Activated CD4-positive, alpha-beta T cell treated with anti-CD3 and anti-CD28 coated beads, Interleukin-2, amount 50 U/mL, for 1 hour (primary cell): ENCODE data around the gene TRMT61A.
A peak's percentile ranks its signal among the peaks of the same experiment; 100 is the strongest.

Source experiments
- DNase-seq: peaks from one replicate; pipeline ENCODE4 v3.0.0-alpha.2; 2020

Gene TRMT61A

DNA sequence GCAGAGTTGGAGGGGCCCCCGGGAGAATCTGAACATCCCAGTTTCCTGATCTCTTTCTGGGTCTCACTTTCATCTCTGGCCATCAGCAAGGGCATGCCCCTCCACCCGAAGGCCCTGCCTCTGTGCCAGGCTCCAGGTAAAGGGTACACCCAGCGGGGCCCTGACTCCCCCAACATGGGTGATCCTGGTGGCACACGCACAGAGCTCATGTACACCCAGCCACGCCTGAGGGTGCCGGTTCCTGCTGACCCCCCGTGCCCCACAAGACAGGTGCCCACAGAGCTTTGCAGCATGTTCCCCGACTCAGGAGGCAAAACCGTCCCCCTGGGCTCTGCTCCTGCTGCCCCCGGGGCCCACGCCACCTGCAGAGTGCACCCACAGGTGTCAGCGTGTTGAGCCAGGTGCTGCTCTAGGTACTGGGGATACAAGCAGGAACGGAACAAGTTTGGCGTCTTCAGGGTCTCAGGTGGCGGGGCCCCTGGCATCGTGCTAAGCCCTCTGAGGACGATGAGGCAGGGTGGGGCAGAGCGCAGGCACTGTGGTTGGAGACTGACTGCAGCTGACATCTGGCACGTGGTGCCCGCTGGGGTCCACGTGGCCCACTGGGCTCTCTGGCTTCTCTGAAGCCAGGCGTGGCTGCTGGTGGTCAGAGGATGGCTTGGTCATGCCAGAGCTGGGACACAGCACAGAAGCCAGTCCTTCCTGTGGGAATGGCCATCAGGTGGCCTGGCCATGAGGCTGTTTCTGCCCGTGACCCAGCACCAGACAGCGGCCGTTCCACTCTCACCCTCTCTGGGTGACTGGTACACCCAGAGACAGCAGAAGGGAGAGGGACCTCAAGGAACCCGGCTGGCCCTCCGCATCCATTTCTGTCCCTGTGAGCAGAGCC is 19.7 kb downstream of the TRMT61A start:
- no peak for DNase-seq

DNA sequence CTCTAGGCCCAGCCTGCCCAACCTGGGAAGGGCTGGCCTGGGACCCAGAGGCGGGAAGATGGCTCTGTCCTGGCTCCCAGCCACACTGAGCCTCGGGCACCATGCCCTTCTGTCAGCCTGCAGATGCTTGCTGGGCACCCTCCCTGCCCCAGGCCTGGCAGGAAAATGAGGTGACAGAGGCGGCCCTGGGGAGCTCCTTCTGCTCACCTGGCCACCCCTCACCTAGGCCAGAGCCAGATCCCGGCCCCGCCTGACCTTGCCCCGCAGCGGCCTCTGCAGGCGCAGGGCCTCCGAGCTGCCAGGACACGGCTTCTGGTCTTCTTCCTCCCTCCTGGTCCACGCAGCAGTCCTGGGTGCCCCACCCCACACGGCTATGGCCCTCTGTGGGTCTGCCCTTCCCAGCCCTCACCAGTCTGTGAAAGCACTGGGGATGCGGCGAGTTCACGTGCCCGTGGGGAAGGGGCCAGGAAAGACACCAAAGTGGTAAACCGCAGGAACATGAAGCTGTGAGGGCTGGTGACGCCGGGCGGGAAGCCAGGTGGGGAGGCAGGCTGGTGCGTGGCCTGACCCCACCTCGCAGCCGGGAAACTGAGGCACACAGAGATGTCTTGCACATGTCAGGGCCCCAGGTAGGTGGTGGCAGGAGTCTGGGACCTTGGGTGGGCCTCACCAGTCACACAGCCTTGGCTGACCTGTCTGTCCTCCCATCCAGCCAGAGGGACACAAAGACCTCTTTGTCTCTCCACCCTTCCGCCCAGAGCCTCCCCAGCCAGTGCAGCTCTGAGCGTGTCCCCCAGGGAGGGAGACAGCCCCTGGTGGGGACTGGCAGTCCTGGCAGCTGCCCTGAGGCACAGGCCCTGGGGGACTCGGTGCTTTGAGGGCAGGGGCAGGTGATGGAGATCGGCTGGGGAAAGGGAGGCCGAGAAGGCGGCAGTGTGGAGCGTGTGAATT is 20.6 kb downstream of the TRMT61A start:
- no peak for DNase-seq

DNA sequence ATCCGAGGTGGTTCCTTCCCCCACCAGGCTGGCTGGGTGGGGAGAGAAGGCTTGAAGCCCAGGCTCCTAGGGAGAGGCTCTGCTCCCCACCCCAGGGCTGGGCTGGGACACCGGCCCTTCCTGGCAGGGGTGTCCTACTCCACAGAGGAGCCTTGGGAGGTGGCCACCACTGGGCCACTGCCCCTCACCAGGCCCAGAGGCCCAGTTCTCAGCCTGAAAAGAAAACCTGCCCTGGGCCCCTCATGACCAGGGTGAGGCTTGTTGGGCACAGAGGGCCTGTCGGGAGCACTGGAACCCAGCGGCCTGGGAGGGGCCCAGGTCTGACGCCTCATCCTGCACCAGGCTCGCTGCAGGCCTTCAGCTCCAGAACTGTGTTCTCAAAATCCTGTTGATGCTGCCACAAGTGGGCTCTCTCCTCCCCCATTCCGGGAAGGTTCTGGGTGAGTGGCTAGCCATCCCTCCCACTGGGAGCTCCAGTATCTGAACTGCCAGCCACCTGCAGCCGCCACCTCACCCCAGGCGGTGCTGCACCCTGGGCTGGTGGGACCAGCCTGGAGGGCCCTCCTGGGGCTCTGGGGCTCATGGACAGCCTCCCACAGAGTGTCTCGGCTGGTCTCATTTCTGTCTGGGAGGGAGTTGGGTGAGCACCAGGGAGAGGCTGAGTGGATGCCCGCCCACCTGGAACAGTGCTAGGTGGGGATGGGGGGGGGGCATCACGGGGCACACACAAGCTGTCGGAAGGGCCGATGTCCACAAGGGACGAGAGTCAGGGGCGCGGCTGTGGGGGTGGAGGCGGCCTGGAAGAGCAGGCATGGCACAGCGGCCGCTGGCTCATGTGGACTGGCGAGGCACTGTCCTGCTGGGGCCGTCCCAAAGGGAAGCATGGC is 21.7 kb downstream of the TRMT61A start:
- no peak for DNase-seq

DNA sequence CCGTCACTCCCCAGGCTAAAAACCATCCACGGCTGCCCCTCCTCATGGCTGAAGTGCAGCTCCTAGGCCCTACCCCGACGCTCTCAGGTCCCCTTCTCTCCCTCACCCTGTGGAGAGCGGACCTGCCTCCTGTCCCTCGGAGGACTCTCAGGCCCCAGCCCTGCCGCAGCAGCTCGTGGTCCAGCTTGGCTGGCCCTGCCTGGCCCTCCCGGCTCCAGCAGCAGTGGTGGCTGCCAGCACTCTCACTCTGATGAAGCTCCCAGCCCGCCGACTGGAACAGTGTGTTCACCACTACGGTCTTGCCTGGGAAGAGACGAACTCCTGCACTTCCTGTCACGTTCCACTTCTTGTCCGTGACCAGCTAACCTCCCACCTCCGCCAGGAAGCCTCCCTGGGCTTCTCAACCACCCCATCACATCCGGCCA is 22.4 kb downstream of the TRMT61A start:
- DNase-seq = no peak

DNA sequence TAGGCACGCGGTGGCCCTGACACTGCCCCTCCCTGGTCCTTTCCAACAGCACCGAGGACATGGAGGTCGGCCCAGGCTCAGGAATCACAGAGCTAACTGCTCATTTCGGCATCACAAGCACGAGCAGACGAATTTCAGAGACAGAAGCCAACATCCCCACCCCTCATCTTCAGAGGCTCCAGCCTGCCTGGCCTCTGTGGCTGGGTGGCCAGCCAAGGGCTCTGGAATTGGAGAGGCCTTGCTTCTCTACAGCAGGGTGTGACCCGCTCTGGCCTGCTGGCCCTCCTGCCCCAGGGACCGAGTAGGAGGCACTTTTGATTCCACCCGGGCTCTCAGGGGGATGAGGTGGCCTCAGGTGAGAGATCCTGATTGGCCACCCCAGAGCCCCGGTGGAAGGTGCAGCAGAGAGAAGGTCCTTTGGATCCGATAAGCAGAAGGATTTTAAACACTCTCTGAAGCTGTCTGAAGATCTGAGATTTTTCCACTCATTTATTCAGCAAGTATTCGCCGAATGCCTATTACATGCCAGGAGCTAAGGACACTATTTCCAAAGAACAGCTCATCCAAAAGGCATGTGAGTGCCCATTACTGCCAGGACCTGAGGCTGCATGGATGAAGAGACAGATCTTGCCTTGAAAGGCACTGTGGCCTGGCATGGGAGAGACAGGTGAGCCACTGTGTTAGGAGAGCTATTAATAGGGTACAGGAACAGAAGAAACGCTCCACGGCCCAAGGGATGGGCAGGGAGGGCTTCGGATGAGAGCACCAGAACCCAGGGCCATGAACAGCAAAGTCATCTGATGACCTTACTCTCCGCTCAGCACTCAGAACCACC is 23.2 kb downstream of the TRMT61A start:
- no peak for DNase-seq

DNA sequence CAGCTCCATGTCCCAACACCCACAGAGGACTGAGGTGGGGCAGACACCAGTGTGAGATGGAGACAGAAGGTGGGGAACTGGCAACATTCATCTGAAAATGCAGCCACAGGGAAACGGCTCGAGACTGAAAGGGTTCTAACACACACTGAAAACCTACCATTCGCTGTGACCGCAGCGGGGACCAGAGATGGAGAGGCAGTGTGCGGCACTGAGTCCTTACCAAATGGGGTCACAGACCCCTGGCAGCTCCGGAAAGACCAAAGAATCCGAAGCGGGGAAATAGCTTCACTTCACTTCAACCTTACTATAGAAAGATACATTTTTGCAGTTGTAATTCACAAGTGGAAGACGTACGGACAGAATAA is 23.8 kb downstream of the TRMT61A start:
- DNase-seq = no peak

DNA sequence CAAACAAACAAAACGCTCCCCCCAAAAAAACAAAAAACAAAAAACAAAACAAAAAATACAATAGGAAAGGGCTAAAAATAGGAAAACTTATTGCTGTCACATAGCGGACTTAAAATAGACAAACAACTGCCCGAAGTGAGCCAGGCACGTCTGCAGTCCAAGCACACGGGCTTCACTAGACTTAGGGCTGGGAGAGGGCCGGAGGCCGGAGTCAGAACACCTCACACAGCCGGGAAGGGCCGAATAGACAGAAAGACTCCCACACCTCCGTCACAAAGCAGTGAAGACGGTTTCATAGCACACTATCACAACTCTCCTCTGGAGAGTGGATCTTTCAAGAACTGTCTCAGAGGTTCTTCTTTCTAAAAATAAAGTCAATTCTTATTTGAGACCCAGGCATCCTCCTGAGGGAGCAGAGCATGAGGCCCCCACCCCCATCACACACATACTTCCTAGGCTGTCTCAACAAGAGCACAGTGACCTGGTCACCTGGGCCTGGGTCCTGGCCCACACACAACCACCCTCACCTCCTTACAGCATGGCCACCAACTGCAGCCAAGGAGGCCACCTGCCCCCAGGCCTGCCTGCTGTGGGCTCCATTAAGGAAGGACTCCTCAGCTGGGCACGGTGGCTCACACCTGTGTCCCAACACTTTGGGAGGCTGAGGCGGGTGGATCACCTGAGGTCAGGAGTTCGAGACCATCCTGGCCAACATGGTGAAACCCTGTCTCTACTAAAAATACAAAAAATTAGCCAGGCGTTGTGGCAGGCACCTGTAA is 26.8 kb downstream of the TRMT61A start:
- DNase-seq = no peak

DNA sequence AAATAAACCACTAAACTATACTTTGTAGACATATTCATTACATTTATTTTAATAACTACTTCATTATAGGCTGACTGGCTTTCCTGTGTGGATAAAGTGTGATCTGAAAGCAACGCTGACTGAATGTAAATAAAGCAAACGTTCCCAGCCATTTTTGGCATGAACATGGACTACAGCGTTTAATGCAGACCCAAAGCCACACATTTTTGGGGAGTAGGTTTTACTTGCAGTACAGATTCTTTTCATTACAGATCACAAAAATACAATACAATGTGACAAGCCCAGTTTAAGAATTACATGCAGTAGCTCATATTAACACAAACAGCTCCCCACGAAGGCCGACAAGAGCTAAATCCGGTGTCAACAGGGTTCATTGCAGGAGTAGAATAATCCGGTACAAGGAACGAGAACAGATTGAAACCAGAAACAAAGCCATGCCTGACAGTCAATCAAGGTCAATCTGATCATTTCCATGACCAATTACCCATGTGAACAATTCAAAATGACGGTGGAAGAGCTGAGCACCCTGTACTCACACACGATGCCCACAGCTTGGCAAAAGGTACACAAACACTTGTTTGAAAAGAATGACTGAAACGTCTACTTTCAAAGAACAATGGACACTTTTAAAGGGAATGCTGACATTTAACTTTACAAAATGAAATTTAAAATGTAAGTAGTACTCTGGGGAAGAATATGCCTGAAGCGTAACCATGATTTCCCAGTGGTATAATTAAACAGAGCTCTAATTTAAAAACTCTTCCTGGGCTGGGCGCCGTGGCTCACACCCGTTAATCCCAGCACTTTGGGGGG is 28.2 kb downstream of the TRMT61A start:
- no peak for DNase-seq

DNA sequence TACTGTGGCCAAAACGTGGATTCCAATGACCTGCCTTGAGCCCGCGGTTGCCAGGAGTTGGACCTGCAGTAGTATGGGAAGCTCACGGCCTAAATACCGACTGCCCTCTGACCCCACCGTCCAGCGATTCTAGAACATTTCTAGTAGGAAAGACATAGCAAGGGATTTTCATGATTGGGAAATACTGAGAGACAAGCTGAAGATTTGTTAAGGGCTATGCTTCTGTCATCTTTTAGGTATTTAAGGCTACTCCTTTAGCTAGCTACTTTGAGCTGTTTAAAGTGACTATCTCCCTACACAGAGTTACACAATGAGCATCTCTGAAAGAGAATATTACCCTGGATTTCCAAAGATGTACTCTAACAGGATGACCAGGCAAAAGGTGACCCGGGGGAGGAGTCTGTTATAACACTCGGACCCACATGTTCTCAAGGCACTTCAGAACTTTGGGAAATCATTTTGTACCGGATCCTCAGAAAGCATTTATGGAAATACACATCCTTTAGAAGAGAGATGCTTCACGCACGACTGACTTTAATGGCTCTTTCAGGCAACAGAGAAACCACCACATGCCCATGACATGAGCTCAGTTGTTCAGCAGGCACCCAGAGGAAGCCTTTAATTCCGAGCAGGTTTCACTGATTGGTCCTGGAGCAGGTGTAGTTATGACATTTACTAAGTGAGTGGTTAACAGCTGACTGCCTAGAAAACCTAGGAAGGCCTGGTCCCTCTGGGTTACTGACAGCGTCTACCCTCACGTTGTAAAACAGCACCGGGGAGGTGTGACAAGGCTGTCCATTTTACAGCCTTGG is 29.3 kb downstream of the TRMT61A start:
- no peak for DNase-seq

DNA sequence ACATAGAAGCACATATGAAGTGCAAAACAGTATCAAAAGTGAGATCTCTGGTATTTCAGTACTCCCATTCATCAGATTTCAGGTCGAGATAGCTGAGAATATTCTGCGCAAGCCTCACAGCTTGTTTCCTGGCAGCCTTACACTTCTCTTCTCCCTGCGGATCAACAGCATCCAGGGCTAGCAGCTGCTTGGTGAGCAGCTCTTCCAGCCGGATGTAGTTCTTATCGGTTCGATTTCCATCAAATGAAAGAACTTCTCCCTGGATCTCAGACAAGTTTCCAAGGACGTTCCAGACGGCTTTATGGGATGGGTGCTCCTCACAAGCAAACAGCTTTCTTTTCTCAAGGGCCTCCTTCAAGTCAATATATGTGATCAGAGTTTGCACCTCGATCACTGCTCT is 30.8 kb downstream of the TRMT61A start:
- DNase-seq = no peak

DNA sequence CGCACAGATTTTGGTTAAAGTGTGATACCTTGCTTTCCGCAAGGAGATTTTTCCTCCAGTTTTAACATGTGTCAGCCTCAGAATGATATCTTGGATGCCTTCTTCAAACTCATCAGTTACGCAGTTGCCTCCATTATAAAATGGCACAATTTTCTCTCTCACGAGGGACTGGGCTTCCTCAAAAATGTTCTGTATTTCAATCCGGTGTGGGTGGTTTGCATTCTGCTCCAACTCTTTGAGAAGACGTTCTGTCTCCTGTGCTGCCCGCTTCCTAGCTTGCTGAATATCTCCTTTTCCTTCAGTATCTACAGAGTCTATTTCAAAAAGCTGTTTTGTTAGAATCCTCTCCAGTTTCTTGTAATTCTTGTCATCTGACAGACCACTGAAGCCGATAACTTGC is 31.7 kb downstream of the TRMT61A start:
- no peak for DNase-seq

DNA sequence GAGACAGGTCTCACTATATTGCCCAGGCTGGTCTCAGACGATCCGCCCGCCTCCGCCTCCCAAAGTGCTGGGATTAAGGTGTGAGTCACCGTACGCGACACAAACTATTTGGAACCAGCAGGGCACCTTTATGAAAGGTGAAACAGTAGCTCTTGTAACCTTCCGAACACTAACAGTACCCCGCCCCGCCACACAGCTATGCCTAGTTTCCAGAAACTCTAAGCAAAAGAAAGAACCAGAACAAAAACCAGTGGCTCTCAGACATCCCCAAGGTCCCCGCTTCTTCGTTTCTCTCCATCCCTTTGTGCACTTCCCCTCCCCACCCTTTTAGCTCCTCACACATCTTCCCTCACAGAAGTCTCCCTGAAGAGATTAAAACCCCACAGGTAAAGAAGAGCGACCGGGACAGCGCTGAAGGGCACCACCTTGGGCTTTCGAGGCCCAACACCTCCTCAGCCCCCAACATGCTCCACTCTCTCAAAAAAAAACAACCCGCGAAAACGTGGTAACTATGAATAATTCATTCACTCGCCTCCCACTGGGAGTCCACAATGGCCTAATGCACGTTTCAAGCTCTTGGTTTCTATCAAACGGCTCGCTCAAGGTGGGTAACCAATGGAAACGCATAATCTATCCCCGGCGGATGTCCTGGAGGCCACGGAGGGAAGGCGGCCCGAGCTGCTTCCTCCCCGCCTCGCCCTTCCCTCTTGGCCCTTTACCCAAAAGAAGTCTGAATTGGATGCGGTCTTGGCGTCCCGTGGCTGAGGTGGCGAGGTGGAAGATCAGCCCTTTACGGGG is 32.6 kb downstream of the TRMT61A start:
- peak; percentile 15 for DNase-seq

DNA sequence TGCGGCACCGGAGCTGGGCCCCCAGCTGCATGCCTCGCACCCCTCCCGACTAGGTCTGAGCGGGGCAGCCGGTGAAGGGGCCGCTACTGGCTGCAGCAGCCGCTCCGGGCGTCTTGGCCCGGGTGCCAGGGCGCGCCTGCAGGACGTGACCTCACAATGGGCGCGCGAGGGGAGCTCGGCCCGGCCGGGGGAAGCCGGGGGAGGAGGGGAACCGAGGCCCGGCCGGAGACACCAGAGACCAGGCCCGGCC is 33.1 kb downstream of the TRMT61A start:
- no peak for DNase-seq

DNA sequence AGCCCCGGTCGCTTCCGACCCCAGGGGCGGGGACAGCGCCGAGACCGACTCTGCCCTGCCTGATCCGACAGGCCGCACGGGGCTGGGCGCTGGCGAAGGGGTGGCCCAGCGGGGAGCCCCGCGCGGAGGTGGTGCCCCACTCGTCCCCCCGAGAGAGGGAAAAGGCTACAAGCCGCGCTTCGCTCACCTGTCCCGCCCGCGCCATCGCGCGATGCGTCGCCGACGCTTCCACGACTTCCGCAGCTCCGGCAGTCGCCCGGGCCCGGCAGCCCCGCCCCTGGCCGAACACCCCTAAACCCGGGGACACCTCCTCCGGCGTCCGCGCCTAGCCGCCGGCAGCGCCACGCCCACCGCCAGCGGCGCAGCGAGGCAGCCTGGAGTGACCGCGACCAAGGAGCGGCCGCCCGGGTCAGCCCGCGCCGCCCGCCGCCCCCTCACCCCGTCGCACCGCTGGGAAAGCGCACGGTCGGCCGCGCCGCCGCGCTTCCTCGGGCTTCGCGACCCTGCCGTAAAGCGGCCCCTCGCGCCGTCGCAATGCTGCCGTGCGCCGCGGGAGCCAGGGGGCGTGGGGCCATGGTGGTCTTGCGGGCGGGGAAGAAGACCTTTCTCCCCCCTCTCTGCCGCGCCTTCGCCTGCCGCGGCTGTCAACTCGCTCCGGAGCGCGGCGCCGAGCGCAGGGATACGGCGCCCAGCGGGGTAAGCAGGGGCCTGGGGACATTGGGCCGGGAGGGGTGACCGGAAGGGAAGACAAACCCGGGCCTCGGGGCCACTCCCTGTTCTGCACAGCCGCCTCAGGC is 33.6 kb downstream of the TRMT61A start, which contains the start of the genes BAG5 and COA8:
Gene BAG5, minus strand, starts transcription at position 229 of the 797 bp plus-strand sequence. CDS start 1,493 bp downstream, outside the sequence.
Gene COA8, plus strand, starts transcription at position 532 of the 797 bp plus-strand sequence. Its CDS starts 42 bp downstream, at position 574.
- peak; percentile 81 for DNase-seq

DNA sequence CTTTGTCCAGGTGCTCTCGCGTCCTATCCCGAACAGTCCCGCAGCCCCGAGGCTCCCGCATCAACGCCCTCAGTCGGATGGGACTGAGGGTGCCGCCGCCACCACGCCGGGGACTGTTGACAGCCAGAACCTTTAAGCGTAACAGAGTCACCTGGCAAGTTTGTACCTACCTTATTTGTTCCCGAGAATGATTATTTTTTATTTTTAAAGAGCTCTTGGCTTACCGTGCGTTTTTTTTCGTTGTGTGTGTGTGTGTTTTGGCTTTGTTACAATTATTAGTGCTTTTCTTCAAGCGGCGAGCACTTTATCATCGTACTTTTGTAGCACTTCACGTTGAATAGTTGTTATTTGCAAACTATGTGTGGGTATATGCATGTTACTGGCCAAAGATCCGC is 34.2 kb downstream of the TRMT61A start:
- peak; percentile 30 for DNase-seq

DNA sequence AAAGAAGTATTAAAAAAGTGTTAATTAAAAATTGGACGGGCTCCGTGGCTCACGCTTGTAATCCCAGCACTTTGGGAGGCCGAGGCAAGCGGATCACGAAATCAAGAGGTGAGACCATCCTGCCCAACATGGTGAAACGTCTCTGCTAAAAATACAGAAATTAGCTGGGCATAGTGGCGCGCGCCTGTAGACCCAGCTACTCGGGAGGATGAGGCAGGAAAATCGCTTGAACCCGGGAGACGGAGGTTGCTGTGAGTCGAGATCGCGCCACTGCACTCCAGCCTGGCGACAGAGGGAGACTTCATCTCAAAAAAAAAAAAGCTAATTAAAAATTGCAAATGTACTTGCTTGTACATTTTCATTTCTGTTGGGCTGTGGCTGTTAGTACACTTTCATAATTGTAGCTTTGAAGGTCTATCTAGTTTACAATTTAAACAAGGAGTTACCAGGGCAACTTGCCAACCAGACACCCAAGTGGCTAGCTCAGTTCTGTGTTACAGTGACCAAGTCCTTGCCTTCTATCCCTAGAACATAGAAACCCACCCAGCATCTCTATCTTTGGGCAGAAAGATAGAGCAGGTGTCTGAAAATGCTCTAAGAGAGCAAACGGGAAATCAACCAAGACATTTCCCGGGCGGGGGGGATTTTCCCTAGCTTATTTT is 35.0 kb downstream of the TRMT61A start:
- DNase-seq = no peak

DNA sequence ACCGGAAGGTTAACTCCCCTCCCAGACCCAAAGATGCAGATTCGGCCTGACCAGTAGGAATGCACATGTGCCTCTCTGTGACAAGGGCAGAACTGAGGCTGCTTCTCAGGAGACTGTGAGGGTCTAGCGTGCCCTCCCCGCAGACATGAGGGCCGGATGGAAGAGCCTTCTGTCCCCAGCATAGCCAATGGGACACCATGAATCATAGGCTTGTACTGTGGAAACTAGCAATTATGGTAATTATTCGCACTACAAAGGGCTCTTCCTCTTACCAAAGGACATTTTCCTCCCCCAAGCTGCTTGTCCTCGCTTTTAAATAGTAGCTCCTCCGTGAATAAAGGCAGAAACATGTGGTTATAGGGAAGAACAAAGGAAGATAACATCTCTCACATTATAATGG is 40.0 kb downstream of the TRMT61A start:
- no peak for DNase-seq
